ENCODE data around the gene CIDEC.

GRCh38 chr3:9918261-9919038 lies 38.4 kb upstream of the CIDEC start:
- no peak for TF ChIP-seq CTCF (IDR thresholded peaks at IDR 0.05)
- TF ChIP-seq POLR2A (IDR thresholded peaks at IDR 0.05), result no peak

Data from Peyer's patch (tissue), 4 donors.